ENCODE results near the gene FAT3. TPM values are rescaled to one million over a fixed set of nuclear protein-coding genes. Genes with fewer than 3 reads are reported as not detected.

The FAT3 gene
- total and polyA plus RNA-seq, 2 of the 4 experiments (the other 2 are of a cell fraction): 0.53 to 2.9 TPM

DNA sequence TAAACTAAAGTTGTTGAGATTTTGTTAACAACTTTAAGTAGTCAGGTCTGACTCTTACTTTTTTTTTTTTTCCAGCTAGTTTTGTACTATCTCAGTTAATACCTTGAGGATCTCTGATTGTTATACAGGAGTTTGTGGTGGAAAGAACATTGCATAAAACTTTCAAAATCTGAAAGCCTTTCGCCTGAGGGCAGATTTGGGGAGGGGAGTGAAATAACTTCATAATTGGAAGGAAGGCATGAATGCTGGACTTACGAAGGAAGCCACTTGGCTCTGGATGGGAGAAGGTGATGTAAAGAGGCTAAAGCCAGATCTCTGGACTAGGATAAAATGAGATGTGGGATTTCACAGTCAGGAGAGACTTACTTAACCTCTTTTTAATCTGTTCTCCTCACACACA is 18.2 kb upstream of the FAT3 start:
- no peak overlapping the region for H3K4me3 ChIP-seq (ENCODE audit: insufficient read depth, low read depth, low read length)
- no peak overlapping the region for H2BK20ac ChIP-seq (ENCODE audit: low read depth, low read length)
- BruUV-seq (replicated peaks): no TSS peak
- no peak overlapping the region for H3K18ac ChIP-seq (ENCODE audit: low read depth, low read length)
- no peak for ATAC-seq (ENCODE audit: low read depth)
- TF ChIP-seq SMC3 (IDR thresholded peaks at IDR 0.05; ENCODE audit: low read depth, low read length) (no peak), FOS (IDR thresholded peaks at IDR 0.05; ENCODE audit: low read depth, low read length) (no peak), BHLHE40 (IDR thresholded peaks at IDR 0.05; ENCODE audit: low read depth, low read length) (no peak), RFX5 (IDR thresholded peaks at IDR 0.05; ENCODE audit: low read depth, low read length) (no peak), NFE2L2 (IDR thresholded peaks at IDR 0.05; ENCODE audit: low read depth, low read length) (no peak), CEBPB (IDR thresholded peaks at IDR 0.05; ENCODE audit: low read depth, low read length) (no peak)
- H2BK5ac ChIP-seq (ENCODE audit: low read depth, low read length, poor library complexity, severe bottlenecking): no peak overlapping the region
- no peak overlapping the region for H4K5ac ChIP-seq (ENCODE audit: low read depth, low read length)
- in situ Hi-C loops (cut with MboI; ENCODE audit: low sequenced_read_pairs): loop anchor here (25.0 kb wide), 1 partner anchor 331 kb away; no protein-coding TSS in a partner anchor
- H2AK5ac ChIP-seq (ENCODE audit: low read depth, low read length): no peak overlapping the region
- no peak overlapping the region for H2AK9ac ChIP-seq (replicated peaks; ENCODE audit: low read depth, low read length, poor library complexity)
- no peaks in the 10 kb centered on the region for H3K27me3 ChIP-seq (ENCODE audit: control insufficient read depth, insufficient read depth, low read length)
- H4K8ac ChIP-seq (ENCODE audit: low read depth in 2 of 2, low read length in 2 of 2): no peak overlapping the region
- no peak overlapping the region for H3K56ac ChIP-seq (ENCODE audit: extremely low read depth, insufficient read depth, low read length)
- no peak overlapping the region for H2BK15ac ChIP-seq (ENCODE audit: low read depth, low read length)
- H3K9me3 ChIP-seq (ENCODE audit: control insufficient read depth, insufficient read depth, low read length): no peaks in the 10 kb centered on the region
- H3K9ac ChIP-seq (ENCODE audit: low read depth, low read length): no peak overlapping the region
- H2BK120ac ChIP-seq (ENCODE audit: low read depth, low read length): no peak overlapping the region
- H3K4me2 ChIP-seq (ENCODE audit: low read depth, low read length): no peak overlapping the region
- intact Hi-C loops (cut with micrococcal nuclease): no loop called here
- no peak overlapping the region for H3K23ac ChIP-seq (ENCODE audit: low read depth, low read length)
- no peaks in the 10 kb centered on the region for H3K4me1 ChIP-seq (ENCODE audit: control insufficient read depth, insufficient read depth, low read length)
- no peak overlapping the region for H3K4ac ChIP-seq (ENCODE audit: low read depth, low read length)
- no peaks in the 10 kb centered on the region for H3K36me3 ChIP-seq (ENCODE audit: control insufficient read depth, insufficient read depth, low read length)
- H3K14ac ChIP-seq (replicated peaks; ENCODE audit: low read depth, low read length): no peak overlapping the region
- no peaks in the 10 kb centered on the region for H4K20me1 ChIP-seq (ENCODE audit: insufficient read depth, low read length)
- H3K9me1 ChIP-seq (ENCODE audit: insufficient read depth, low read length): no peaks in the 10 kb centered on the region
- no CpG with 5 or more reads among the region's 2 CpGs for WGBS, 2 experiments (ENCODE audit: extremely low coverage in 2 of 2, insufficient read length in 1 of 2)
- DNase-seq: no peak
- dilution Hi-C loops (cut with HindIII; ENCODE audit: low sequenced_read_pairs, unreplicated experiment): no loop called here
- CTCF ChIA-PET: interaction anchor here (1.4 kb wide), 1 partner anchor 12 kb away, joined by 3 read pairs; no protein-coding TSS in a partner anchor
- no peak overlapping the region for H2AFZ ChIP-seq (replicated peaks; ENCODE audit: low read length, poor library complexity)
- no peak overlapping the region for H3K27ac ChIP-seq (ENCODE audit: insufficient read depth, low read length)
- no peaks in the 10 kb centered on the region for H3K79me1 ChIP-seq (ENCODE audit: low read depth in 1 of 2, low read length in 2 of 2)
- POLR2A ChIA-PET (ENCODE audit: unreplicated experiment): no interaction called here
- H4K91ac ChIP-seq (ENCODE audit: insufficient read depth, low read depth, low read length): no peak overlapping the region

Data from IMR-90 (cell line).